MM.1S (cell line): ENCODE results near the gene ANKRD6.

Experiments
- CTCF ChIP-seq: fragments of 300-600 bp; sonication (generic); IDR thresholded peaks from 2 replicates; pipeline ENCODE4 v1.5.1; 2016; ENCODE audit warnings: antibody characterized with exemption, low read length, mixed read lengths
- EZH2 ChIP-seq: fragments of 300-600 bp; sonication (generic); optimal IDR thresholded peaks from 2 replicates; pipeline ENCODE3; 2017; ENCODE audit warnings: low read depth, mild to moderate bottlenecking, antibody characterized with exemption, low read length, mixed read lengths
- EZH2phosphoT487 ChIP-seq: fragments of 300-600 bp; sonication (generic); IDR thresholded peaks from 2 replicates; pipeline ENCODE4 v1.6.1; 2018; ENCODE audit warnings: antibody characterized with exemption, low read length

- TF ChIP-seq CTCF (no peak), EZH2phosphoT487 (no peak), EZH2 (no peak)
Measured at GRCh38 chr6:89655122-89655521, 222.2 kb downstream of the ANKRD6 start.
